Testis (tissue), 2 donors: ENCODE data around the gene CDC42.

ENCODE experiments used
- POLR2A ChIP-seq: fragments of 450-650 bp; IDR thresholded peaks from one replicate; pipeline ENCODE4 v1.6.1; 2017; ENCODE audit warnings: antibody characterized with exemption, mild to moderate bottlenecking, moderate library complexity
- TF ChIP-seq, protein P1 (sequence below), 3 experiments: fragments of 450-650 bp in 2 of 3; fragments of 200-600 bp in 1 of 3; sonication (generic) in 1 of 3; IDR thresholded peaks; one replicate each; pipeline ENCODE4 v1.5.1; 2016 to 2019; ENCODE audit warnings: antibody characterized with exemption in 3 of 3, mild to moderate bottlenecking in 2 of 3, moderate library complexity in 1 of 3

DNA sequence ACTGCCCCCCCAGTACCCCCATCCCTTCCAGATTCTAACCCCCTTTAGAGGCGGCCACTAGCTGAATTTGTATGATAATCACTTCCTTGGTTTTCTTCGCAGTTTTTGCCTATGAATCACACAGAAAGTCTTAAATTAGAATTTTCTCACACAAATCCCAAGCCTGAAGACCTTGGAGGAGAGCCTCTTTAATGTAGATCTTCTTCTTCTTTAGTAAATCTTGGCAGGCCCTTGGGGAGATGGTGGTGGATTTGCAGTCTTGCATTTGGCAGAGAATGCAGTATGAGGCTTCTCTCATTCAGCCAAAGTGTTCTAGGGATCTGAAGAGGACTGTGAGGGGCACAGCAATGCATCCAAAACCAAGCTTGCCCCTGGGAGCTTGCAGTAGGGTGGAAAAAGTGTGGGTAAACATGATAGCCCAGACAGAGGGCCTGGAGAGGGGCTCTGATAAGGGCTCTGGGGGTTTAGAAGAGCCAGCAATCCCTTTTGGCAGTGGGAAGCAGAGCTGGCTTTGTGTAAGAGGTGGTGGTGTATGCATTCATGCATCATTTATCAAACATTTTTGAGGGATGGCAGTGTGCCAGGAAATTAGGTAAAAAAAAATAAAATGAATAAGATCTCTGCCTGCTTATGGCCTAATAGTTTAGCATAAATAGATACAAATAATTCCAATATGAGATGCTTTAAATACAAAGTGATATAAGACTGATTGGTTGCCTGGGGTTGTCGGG lies 7.7 kb upstream of the CDC42 start:
- TF ChIP-seq, protein P1, sequence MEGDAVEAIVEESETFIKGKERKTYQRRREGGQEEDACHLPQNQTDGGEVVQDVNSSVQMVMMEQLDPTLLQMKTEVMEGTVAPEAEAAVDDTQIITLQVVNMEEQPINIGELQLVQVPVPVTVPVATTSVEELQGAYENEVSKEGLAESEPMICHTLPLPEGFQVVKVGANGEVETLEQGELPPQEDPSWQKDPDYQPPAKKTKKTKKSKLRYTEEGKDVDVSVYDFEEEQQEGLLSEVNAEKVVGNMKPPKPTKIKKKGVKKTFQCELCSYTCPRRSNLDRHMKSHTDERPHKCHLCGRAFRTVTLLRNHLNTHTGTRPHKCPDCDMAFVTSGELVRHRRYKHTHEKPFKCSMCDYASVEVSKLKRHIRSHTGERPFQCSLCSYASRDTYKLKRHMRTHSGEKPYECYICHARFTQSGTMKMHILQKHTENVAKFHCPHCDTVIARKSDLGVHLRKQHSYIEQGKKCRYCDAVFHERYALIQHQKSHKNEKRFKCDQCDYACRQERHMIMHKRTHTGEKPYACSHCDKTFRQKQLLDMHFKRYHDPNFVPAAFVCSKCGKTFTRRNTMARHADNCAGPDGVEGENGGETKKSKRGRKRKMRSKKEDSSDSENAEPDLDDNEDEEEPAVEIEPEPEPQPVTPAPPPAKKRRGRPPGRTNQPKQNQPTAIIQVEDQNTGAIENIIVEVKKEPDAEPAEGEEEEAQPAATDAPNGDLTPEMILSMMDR (IDR thresholded peaks at IDR 0.05): no peak
- no peak for TF ChIP-seq POLR2A
